RWPE2 (cell line): ENCODE measurements around the gene PPP1CC.

Experiments
- ATAC-seq: fragments of 200-7000 bp; cut with Tn5 transposase; 3 replicates; pipeline ENCODE4 v1.9.1; 2021; ENCODE audit warnings: low read depth
- DNase-seq: peaks from one replicate; pipeline ENCODE4 v3.0.0-alpha.2; 2020; ENCODE audit warnings: low spot score
- H3K27ac ChIP-seq: fragments of 450-650 bp; 2 replicates; pipeline ENCODE4 v1.5.1; 2017; ENCODE audit warnings: mild to moderate bottlenecking; ENCODE audit not compliant: poor library complexity, severe bottlenecking
- H3K27me3 ChIP-seq: fragments of 250-450 bp; sonication (Bioruptor Pico); 2 replicates; pipeline ENCODE4 v1.5.1; 2021; ENCODE audit warnings: mild to moderate bottlenecking, moderate library complexity; ENCODE audit not compliant: insufficient read depth, poor library complexity, severe bottlenecking
- H3K36me3 ChIP-seq: fragments of 250-450 bp; sonication (Bioruptor Pico); 2 replicates; pipeline ENCODE4 v1.5.1; 2020; ENCODE audit warnings: low read depth, mild to moderate bottlenecking, moderate library complexity
- H3K4me1 ChIP-seq: fragments of 250-450 bp; sonication (Bioruptor Pico); 2 replicates; pipeline ENCODE4 v1.5.1; 2021; ENCODE audit warnings: mild to moderate bottlenecking, moderate library complexity; ENCODE audit not compliant: insufficient read depth, poor library complexity, severe bottlenecking
- H3K4me3 ChIP-seq: fragments of 250-450 bp; sonication (Bioruptor Pico); 2 replicates; pipeline ENCODE4 v1.5.1; 2021; ENCODE audit warnings: mild to moderate bottlenecking, moderate library complexity; ENCODE audit not compliant: severe bottlenecking
- H3K9me3 ChIP-seq: fragments of 250-450 bp; sonication (Bioruptor Pico); 2 replicates; pipeline ENCODE4 v1.5.1; 2021; ENCODE audit warnings: mild to moderate bottlenecking, moderate library complexity; ENCODE audit not compliant: severe bottlenecking
- CTCF ChIP-seq: fragments of 450-650 bp; IDR thresholded peaks from one replicate; pipeline ENCODE4 v1.5.1; 2017; ENCODE audit warnings: mild to moderate bottlenecking, moderate library complexity; ENCODE audit not compliant: poor library complexity, severe bottlenecking

PPP1CC gene

GRCh38 chr12:110698171-110698902, 44.4 kb downstream of the PPP1CC start:
- H3K9me3 ChIP-seq = no peaks in the 10 kb centered on the region
- H3K36me3 ChIP-seq = no peaks in the 10 kb centered on the region
- no peaks in the 10 kb centered on the region for H3K4me1 ChIP-seq
- no peaks in the 10 kb centered on the region for H3K27me3 ChIP-seq
- DNase-seq (no peak), ATAC-seq (peak; percentile 95)
- no peak overlapping the region for H3K27ac ChIP-seq
- no peak overlapping the region for H3K4me3 ChIP-seq
- peak; percentile 64 for TF ChIP-seq CTCF

GRCh38 chr12:110697236-110697635, 45.5 kb downstream of the PPP1CC start:
- no peak overlapping the region for H3K27ac ChIP-seq
- DNase-seq (no peak), ATAC-seq (no peak)
- no peaks in the 10 kb centered on the region for H3K9me3 ChIP-seq
- TF ChIP-seq CTCF = no peak
- H3K27me3 ChIP-seq = no peaks in the 10 kb centered on the region
- H3K4me1 ChIP-seq = no peaks in the 10 kb centered on the region
- no peaks in the 10 kb centered on the region for H3K36me3 ChIP-seq
- H3K4me3 ChIP-seq = no peak overlapping the region

- no peaks in the 10 kb centered on the region for H3K4me1 ChIP-seq
- no peak for TF ChIP-seq CTCF
- H3K36me3 ChIP-seq = no peaks in the 10 kb centered on the region
- no peak for DNase-seq
- no peak for ATAC-seq
- no peaks in the 10 kb centered on the region for H3K27me3 ChIP-seq
- no peak overlapping the region for H3K27ac ChIP-seq
- H3K9me3 ChIP-seq = no peaks in the 10 kb centered on the region
- H3K4me3 ChIP-seq = no peak overlapping the region
Observed at GRCh38 chr12:110696283-110696682, 46.4 kb downstream of the PPP1CC start.

- DNase-seq (no peak), ATAC-seq (no peak)
- no peak for TF ChIP-seq CTCF
Observed at GRCh38 chr12:110694330-110694901, 48.3 kb downstream of the PPP1CC start.

GRCh38 chr12:110693731-110694130, 49.0 kb downstream of the PPP1CC start:
- H3K4me1 ChIP-seq = no peaks in the 10 kb centered on the region
- H3K36me3 ChIP-seq = no peaks in the 10 kb centered on the region
- no peak overlapping the region for H3K4me3 ChIP-seq
- H3K27me3 ChIP-seq = peaks cover under 1% of the 10 kb centered on the region
- DNase-seq (no peak), ATAC-seq (no peak)
- TF ChIP-seq CTCF = no peak
- H3K27ac ChIP-seq = no peak overlapping the region
- no peaks in the 10 kb centered on the region for H3K9me3 ChIP-seq

More at GRCh38 chr12:110694330-110694901, 48.3 kb downstream of the PPP1CC start:
- H3K9me3 ChIP-seq = no peaks in the 10 kb centered on the region
- H3K4me1 ChIP-seq = no peaks in the 10 kb centered on the region
- no peak overlapping the region for H3K4me3 ChIP-seq
- H3K36me3 ChIP-seq = no peaks in the 10 kb centered on the region
- no peak overlapping the region for H3K27ac ChIP-seq
- H3K27me3 ChIP-seq = no peaks in the 10 kb centered on the region
